ENCODE data around the gene IL10RB.

GRCh38 chr21:33286076-33286475 is 19.9 kb downstream of the IL10RB start:
- TF ChIP-seq CTCF (IDR thresholded peaks at IDR 0.05) = no peak
- TF ChIP-seq POLR2A (IDR thresholded peaks at IDR 0.05) = no peak

All from esophagus squamous epithelium (tissue), 4 donors.